ENCODE results near the gene ECSCR. TPM values are rescaled to one million over a fixed set of nuclear protein-coding genes. Genes with fewer than 3 reads are reported as not detected.

Gene ECSCR
- total RNA-seq, 1 donor from 2014 or later: not detected

DNA sequence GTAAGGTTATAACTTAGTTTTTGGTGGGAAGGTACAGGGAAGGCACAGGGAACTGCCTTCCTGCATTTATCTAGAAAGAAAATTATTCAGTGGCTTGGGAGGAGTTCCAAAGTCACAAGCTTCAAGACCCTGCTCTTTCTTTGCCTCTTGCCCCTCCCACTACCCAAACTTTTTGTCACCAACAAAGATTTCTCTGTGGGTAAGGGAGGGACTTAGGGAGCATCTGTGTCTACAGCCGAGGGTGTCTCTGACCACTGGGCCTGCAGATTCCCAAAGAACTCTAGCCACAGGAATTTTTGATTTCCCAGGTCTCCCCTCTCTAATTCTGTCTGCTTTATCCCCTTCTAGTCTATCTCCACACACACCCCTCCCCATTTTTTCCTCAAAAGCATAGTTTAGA is 2.1 kb downstream of the ECSCR start:
- no peak for DNase-seq (ENCODE audit: extremely low spot score, unreplicated experiment)
- H3K27ac Mint-ChIP-seq (ENCODE audit: unreplicated experiment): peak overlapping the region; percentile 79

DNA sequence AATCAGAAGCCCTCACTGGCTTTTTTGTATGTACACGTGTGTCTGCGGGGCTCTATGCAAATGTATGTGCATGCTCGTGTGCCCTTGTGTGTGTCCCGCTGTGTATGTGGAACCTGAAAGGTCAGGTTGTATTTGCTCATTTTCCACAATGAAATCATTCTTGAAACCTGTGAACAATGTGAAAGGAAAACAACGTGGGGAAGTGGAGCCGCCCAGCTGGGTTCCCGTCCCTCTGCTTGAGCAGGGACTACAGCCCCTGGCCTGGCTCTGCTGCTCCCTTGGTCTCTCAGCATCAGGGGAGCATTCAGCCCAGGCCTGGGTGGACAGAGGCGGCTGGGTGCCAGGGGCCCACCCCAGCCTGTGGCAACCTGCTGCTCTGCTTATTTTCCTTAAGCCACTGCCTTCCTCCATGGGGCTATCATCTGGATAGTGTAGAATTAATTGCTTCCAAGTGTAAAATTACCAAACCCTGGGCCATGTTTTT is 3.0 kb downstream of the ECSCR start:
- peak overlapping the region; percentile 79 for H3K27ac Mint-ChIP-seq (ENCODE audit: unreplicated experiment)
- no peaks in the 10 kb centered on the region for H3K36me3 Mint-ChIP-seq (ENCODE audit: unreplicated experiment)
- TF ChIP-seq, protein P1, sequence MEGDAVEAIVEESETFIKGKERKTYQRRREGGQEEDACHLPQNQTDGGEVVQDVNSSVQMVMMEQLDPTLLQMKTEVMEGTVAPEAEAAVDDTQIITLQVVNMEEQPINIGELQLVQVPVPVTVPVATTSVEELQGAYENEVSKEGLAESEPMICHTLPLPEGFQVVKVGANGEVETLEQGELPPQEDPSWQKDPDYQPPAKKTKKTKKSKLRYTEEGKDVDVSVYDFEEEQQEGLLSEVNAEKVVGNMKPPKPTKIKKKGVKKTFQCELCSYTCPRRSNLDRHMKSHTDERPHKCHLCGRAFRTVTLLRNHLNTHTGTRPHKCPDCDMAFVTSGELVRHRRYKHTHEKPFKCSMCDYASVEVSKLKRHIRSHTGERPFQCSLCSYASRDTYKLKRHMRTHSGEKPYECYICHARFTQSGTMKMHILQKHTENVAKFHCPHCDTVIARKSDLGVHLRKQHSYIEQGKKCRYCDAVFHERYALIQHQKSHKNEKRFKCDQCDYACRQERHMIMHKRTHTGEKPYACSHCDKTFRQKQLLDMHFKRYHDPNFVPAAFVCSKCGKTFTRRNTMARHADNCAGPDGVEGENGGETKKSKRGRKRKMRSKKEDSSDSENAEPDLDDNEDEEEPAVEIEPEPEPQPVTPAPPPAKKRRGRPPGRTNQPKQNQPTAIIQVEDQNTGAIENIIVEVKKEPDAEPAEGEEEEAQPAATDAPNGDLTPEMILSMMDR (IDR thresholded peaks at IDR 0.05): no peak
- peaks cover 41% of the 10 kb centered on the region for H3K4me1 Mint-ChIP-seq (ENCODE audit: unreplicated experiment)
- no peak for DNase-seq (ENCODE audit: extremely low spot score, unreplicated experiment)
- no peak overlapping the region for H3K4me3 Mint-ChIP-seq (ENCODE audit: unreplicated experiment)
- H3K27me3 Mint-ChIP-seq (ENCODE audit: unreplicated experiment): no peaks in the 10 kb centered on the region
- no peaks in the 10 kb centered on the region for H3K9me3 Mint-ChIP-seq (ENCODE audit: unreplicated experiment)

More for the DNA sequence above, 2.1 kb downstream of the ECSCR start:
- peaks cover 41% of the 10 kb centered on the region for H3K4me1 Mint-ChIP-seq (ENCODE audit: unreplicated experiment)
- TF ChIP-seq, protein P1 (IDR thresholded peaks at IDR 0.05): no peak
- no peaks in the 10 kb centered on the region for H3K9me3 Mint-ChIP-seq (ENCODE audit: unreplicated experiment)
- no peak overlapping the region for H3K4me3 Mint-ChIP-seq (ENCODE audit: unreplicated experiment)
- H3K27me3 Mint-ChIP-seq (ENCODE audit: unreplicated experiment): no peaks in the 10 kb centered on the region
- no peaks in the 10 kb centered on the region for H3K36me3 Mint-ChIP-seq (ENCODE audit: unreplicated experiment)

DNA sequence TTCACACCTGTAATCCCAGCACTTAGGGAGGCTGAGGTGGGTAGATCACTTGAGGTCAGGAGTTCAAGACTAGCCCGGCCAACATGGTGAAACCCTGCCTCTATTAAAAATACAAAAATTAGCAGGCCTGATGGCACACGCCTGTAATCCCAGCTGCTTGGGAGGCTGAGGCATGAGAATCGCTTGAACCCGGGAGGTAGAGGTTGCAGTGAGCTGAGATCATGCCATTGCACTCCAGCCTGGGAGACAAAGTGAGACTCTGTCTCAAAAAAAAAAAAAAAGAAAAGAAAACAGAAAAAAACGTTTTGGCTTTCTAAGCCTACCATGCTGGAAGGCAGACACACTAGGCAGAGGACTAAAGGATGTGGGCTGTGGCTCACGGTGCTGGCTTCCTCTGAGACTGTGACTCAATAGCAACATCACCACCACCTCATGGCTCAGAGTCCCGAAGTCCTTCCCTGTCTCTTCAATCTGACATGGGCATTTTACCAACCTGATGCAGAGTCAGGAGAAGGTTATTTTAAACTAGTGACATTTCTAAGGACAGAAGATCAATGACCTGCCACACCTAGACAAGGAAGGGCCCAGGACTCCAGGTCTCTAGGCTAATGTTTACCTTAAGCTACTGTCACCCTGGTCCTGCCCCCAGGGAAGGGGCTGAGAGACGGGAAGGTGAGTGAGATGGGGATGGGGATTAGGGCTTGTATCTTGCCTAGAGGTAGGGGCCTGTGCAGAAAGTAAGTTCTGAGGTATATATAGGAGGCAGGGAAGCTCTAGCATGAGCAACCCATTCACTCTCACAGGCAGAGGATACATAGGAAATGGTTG is 3.7 kb downstream of the ECSCR start:
- DNase-seq (ENCODE audit: extremely low spot score, unreplicated experiment): no peak

GRCh38 chr5:139457653-139458306 is 4.8 kb downstream of the ECSCR start:
- H3K36me3 Mint-ChIP-seq (ENCODE audit: unreplicated experiment): no peaks in the 10 kb centered on the region
- no peaks in the 10 kb centered on the region for H3K9me3 Mint-ChIP-seq (ENCODE audit: unreplicated experiment)
- no peak overlapping the region for H3K4me3 Mint-ChIP-seq (ENCODE audit: unreplicated experiment)
- peak overlapping the region; percentile 41 for H3K27ac Mint-ChIP-seq (ENCODE audit: unreplicated experiment)
- no peaks in the 10 kb centered on the region for H3K27me3 Mint-ChIP-seq (ENCODE audit: unreplicated experiment)
- no peak for DNase-seq (ENCODE audit: extremely low spot score, unreplicated experiment)
- peaks cover 38% of the 10 kb centered on the region for H3K4me1 Mint-ChIP-seq (ENCODE audit: unreplicated experiment)
- TF ChIP-seq, protein P1 (IDR thresholded peaks at IDR 0.05): no peak

More for the DNA sequence above, 3.7 kb downstream of the ECSCR start:
- H3K4me1 Mint-ChIP-seq (ENCODE audit: unreplicated experiment): peaks cover 41% of the 10 kb centered on the region
- H3K27ac Mint-ChIP-seq (ENCODE audit: unreplicated experiment): peak overlapping the region; percentile 79
- TF ChIP-seq, protein P1 (IDR thresholded peaks at IDR 0.05): no peak
- H3K4me3 Mint-ChIP-seq (ENCODE audit: unreplicated experiment): no peak overlapping the region
- H3K27me3 Mint-ChIP-seq (ENCODE audit: unreplicated experiment): no peaks in the 10 kb centered on the region
- H3K36me3 Mint-ChIP-seq (ENCODE audit: unreplicated experiment): no peaks in the 10 kb centered on the region
- no peaks in the 10 kb centered on the region for H3K9me3 Mint-ChIP-seq (ENCODE audit: unreplicated experiment)

GRCh38 chr5:139457241-139457640 is 5.3 kb downstream of the ECSCR start:
- no peak for DNase-seq (ENCODE audit: extremely low spot score, unreplicated experiment)
- H3K27me3 Mint-ChIP-seq (ENCODE audit: unreplicated experiment): no peaks in the 10 kb centered on the region
- H3K4me3 Mint-ChIP-seq (ENCODE audit: unreplicated experiment): no peak overlapping the region
- no peaks in the 10 kb centered on the region for H3K9me3 Mint-ChIP-seq (ENCODE audit: unreplicated experiment)
- peaks cover 33% of the 10 kb centered on the region for H3K4me1 Mint-ChIP-seq (ENCODE audit: unreplicated experiment)
- no peak overlapping the region for H3K27ac Mint-ChIP-seq (ENCODE audit: unreplicated experiment)
- H3K36me3 Mint-ChIP-seq (ENCODE audit: unreplicated experiment): no peaks in the 10 kb centered on the region
- TF ChIP-seq, protein P1 (IDR thresholded peaks at IDR 0.05): no peak

All from osteocyte (in vitro differentiated cells).